GM18951 (cell line): Measurements from ENCODE around the gene GNAI3.

ENCODE experiments used
- POLR2A ChIP-seq: IDR thresholded peaks from 4 replicates; pipeline ENCODE4 v1.6.1; 2011; ENCODE audit warnings: mild to moderate bottlenecking; ENCODE audit not compliant: insufficient read length, insufficient read depth; ENCODE audit errors: extremely low read depth
- in situ Hi-C: fragments of 300-500 bp; cut with MboI; formaldehyde crosslinking; loops from one replicate; pipeline ENCODE4 v1.12.0; 2022; ENCODE audit warnings: low sequenced_read_pairs, mixed read lengths, inconsistent platforms; ENCODE audit not compliant: unreplicated experiment

GNAI3 gene

DNA sequence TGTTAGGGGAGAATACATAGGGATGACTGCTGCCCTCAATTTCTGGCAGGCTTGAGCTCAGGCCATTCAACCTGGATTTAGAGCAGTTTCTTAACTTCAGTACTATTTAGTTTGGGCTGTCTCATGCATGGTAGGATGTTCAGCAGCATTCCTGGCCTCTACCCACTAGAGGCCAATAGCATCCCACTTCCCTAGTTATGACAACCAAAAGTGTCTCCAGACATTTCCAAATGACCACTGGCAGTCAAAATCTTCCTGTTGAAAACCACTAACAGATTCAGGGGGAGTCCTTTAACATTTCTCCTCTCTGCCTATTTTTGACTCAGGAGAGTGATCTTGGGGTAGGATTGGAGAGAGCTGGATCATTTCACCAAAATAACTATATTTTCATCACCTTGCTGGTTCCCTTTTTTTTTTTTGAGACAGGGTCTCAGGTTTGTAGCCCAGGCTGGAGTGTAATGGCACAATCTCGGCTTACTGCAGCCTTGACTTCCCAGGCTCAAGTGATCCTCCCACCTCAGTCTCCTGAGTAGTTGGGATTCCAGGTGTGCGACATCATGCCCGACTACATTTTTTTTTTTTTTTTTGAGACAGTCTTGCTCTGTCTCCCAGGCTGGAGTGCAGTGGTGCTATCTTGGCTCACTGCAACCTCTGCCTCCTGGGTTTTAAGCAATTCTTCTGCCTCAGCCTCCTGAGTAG, 62.3 kb downstream of the GNAI3 start:
- in situ Hi-C loops, result no loop called here

GRCh38 chr1:109611308-109611990, 63.0 kb downstream of the GNAI3 start:
- TF ChIP-seq POLR2A, result no peak
- in situ Hi-C loops, result no loop called here

More for the DNA sequence above, 62.3 kb downstream of the GNAI3 start:
- TF ChIP-seq POLR2A, result no peak

DNA sequence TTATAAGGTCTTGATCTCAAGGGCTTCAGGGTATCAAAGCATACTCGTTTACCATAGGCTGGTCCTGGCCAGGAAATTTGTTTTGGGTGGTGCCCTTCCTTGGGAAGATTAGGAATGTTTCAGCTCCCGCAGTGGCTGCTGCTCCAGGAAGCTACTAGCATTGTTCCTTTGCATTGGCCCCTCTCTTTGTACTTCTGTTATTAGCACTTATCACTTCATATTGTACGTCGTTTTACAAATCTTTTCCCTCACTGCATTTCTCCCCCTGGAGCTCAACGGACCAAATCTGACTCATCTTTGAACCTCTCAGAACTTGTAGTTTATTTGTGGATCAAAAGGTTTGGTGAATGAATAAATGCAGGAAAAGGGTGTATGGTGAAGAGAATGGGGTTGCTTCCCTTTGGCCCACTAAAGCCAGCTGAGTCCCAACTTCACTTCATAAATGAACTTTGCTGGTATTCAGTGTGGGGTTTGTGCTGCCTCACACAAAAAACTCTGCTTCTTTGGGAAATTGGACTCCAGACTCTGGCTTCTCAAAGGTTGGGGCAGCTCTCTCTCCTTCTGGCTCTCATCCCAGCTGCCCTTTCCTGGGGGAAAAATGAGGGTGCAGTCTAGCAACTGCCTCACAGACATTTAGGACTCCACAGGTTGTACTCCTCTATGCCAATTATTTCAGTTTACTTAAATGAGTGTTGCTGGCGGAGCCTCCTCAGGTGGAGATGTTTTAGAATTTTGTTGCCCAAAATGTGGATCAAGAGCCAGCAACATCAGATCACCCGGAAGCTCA, 65.1 kb downstream of the GNAI3 start:
- in situ Hi-C loops, result no loop called here
- no peak for TF ChIP-seq POLR2A

- in situ Hi-C loops, result no loop called here
- no peak for TF ChIP-seq POLR2A
Observed at GRCh38 chr1:109615879-109616278, 67.5 kb downstream of the GNAI3 start.

DNA sequence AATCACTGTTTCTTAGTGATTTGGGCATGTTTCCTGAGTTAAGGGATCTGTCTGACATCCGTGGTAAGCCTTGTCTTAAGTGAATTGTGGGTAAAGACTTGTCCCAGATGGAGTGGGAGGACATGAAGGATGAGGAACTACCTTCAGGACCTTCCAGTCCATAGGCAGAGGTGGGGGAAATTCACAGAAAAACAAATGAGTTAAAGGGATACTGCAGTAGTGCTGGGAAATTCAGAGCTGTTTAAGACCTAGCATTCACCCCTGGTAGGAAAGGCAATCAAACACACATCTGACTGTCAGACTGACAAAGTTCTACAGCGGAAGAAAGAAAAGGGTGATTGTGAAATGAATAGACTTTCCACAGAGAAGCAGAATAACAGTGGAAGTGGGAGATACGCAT, 68.0 kb downstream of the GNAI3 start:
- in situ Hi-C loops, result no loop called here
- TF ChIP-seq POLR2A, result no peak

DNA sequence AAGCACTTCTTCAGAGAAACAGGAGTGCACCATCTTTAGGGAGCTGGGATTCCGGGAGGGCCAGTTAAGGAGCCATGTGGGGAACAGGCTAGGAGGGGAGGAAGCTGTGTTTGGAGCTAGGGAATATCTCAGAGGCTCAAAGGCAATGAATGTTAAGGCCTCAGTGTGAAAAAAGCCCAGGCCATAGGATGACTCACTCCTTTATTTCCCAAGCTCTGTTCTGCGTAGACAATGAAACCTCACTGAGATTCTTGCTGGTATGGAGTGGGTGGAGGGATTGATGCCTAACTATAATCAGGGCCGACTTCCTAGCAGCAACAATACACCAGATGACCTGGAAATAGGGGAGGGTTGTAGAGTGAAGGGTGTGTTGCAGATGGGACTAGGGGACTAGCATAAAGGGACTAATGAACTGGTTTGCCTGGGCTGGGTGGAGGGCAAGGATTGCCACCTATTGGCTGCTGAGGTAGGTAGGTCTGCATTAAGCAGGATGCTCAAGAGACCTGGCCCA, 68.9 kb downstream of the GNAI3 start:
- in situ Hi-C loops, result no loop called here
- TF ChIP-seq POLR2A, result no peak

DNA sequence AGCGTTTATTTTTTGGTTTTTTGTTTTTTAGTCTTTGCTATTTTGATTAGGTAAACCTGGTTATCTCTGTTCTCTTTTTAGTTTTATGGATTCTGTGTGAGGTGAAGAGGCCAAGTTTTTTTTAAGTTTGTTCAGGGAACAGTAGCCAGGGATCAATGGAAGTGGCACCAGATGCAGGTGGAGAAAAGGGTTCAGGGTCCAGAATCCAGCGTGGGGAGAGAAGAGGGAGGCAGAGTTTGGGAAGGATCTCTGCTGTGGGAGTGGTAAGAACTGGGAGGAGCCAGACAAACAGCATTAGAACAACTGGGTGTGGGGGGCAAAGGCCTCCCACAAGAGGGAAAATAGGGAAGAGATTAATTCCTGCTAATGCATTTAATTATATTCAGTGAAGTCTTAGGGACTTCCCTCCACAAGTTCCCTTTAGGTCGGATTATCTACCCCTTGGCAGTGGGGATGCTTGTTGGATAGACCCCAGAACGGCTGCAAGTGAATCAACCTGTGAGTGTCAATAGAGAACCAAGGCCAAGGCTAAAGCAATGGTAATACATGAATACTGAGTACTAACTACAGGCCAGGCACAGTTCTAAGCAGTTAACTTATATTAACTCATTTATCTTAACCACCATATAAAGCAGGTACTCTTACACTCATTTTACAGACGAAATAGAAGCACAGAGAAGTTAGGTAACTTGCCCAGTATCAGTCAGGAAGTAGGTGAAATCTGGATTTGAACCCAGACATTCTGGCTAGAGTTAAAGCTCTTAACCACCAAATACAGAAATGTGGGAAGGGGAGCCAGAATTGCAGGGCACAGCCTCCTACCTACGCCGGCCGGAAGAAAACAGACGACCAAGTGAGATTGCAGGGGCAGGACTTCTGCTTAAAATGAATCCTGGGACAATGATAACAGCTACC, 70.5 kb downstream of the GNAI3 start:
- in situ Hi-C loops, result no loop called here

GRCh38 chr1:109619576-109620400, 71.4 kb downstream of the GNAI3 start, which contains the start of the genes AMPD2 and GNAT2:
AMPD2 (plus strand) TSS chr1:109619837; CDS start chr1:109621176, 1,339 bp downstream.
GNAT2 (minus strand) TSS chr1:109619616; CDS start chr1:109612870, 6,746 bp downstream.
- in situ Hi-C loops, result no loop called here
- TF ChIP-seq POLR2A, result peak; percentile 76

More for the DNA sequence above, 70.5 kb downstream of the GNAI3 start:
- no peak for TF ChIP-seq POLR2A

- no peak for TF ChIP-seq POLR2A
- in situ Hi-C loops, result no loop called here
Observed at GRCh38 chr1:109620401-109620791, 72.0 kb downstream of the GNAI3 start.

GRCh38 chr1:109620841-109621286, 72.4 kb downstream of the GNAI3 start:
- in situ Hi-C loops, result no loop called here
- TF ChIP-seq POLR2A, result peak; percentile 50

DNA sequence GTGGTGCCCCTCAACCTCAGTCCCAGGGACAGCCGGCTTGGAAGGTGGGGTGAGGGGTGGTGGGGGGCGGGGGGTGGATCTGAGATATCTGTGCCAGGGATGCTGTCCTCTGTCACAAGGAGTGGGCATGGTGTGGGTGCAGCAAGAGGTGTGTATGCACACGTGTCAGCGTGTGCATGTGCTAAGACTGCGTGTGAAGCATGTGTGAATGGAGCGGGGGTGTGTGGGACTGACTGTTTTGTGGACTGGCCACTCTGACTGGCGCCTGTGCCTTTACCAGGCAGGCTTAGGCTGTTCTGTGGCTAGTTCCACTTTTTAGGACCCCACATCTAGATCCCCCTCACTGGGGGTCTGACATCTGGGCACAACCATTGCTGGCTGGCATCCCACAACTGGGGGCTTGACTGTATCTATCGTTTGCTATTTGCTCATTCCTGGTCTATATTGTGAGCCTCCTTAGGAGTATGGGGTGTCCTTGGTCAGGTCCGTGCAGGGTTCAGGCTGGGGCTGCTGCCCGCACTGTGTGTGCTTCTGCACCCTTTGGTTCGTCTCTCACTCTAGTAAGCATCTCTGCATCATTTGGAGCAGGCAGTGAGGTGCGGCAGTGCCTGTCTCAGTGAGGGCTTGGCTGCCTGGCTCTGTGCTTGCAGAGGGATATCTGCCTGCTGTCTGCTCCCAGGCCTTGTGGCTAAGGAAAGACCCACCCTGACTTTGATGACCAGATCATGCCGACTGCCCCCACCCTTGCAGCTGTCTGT, 73.1 kb downstream of the GNAI3 start:
- TF ChIP-seq POLR2A, result no peak
- in situ Hi-C loops, result no loop called here
